Mammary epithelial cell (primary cell): ENCODE measurements around the gene ADI1.

ENCODE experiments used
- EZH2 ChIP-seq: IDR thresholded peaks from 2 replicates; pipeline ENCODE4 v1.6.1; 2012; ENCODE audit warnings: low read length, inconsistent platforms, borderline replicate concordance
- TF ChIP-seq, protein P1 (sequence below), 2 donors: IDR thresholded peaks in 1 of 2; conservative IDR thresholded peaks in 1 of 2; 2 replicates each; pipeline ENCODE4 v1.5.1; 2011 to 2012; ENCODE audit warnings: inconsistent platforms in 2 of 2, low read length in 2 of 2, mild to moderate bottlenecking in 2 of 2, control low read depth in 1 of 2, low read depth in 1 of 2; ENCODE audit not compliant: insufficient read depth in 1 of 2; ENCODE audit errors: extremely low read depth in 1 of 2

DNA sequence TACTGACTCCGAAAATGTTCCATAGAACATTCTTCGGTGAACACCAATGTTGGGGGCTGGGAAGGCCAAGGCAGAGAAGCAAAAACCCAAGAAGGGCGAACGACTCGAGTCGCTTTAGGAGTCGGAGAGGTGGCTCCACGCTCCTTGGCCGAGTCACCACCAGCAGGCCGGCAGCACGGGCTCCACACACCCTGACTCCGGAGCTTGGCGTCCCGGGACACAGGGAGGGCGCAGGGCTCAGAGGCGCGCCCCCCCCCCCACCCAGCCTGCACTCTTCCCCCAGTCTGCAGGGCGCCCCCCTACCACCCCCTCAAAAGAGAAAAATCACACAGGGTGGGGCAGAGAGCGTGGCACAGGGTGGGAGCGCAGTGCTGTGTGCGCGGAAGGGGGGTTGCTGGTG, 7.5 kb upstream of the ADI1 start:
- TF ChIP-seq, protein P1, sequence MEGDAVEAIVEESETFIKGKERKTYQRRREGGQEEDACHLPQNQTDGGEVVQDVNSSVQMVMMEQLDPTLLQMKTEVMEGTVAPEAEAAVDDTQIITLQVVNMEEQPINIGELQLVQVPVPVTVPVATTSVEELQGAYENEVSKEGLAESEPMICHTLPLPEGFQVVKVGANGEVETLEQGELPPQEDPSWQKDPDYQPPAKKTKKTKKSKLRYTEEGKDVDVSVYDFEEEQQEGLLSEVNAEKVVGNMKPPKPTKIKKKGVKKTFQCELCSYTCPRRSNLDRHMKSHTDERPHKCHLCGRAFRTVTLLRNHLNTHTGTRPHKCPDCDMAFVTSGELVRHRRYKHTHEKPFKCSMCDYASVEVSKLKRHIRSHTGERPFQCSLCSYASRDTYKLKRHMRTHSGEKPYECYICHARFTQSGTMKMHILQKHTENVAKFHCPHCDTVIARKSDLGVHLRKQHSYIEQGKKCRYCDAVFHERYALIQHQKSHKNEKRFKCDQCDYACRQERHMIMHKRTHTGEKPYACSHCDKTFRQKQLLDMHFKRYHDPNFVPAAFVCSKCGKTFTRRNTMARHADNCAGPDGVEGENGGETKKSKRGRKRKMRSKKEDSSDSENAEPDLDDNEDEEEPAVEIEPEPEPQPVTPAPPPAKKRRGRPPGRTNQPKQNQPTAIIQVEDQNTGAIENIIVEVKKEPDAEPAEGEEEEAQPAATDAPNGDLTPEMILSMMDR (conservative IDR thresholded peaks at IDR 0.05 in 1 of 2, IDR thresholded peaks at IDR 0.05 in 1 of 2; ENCODE audit: extremely low read depth in 1 of 2, insufficient read depth in 1 of 2, low read depth in 1 of 2, low read length in 2 of 2) = no peak
- no peak for TF ChIP-seq EZH2
